SK-N-MC (cell line): Measurements from ENCODE around the gene TTC21A.
A peak's percentile ranks its signal among the peaks of the same experiment; 100 is the strongest.

Source experiments
- DNase-seq: peaks from one replicate; pipeline ENCODE4 v3.0.0-alpha.2; 2011; ENCODE audit warnings: low read depth, low spot score
- H3K27ac ChIP-seq: fragments of 200-600 bp; sonication (generic); 2 replicates; pipeline ENCODE4 v1.5.1; 2016; ENCODE audit warnings: mixed run types
- H3K36me3 ChIP-seq: fragments of 200-600 bp; sonication (generic); 2 replicates; pipeline ENCODE4 v1.6.1; 2017; ENCODE audit warnings: antibody characterized with exemption, low read length, mixed read lengths; ENCODE audit not compliant: insufficient read depth
- H3K4me3 ChIP-seq: fragments of 200-600 bp; sonication (generic); 2 replicates; pipeline ENCODE4 v1.5.1; 2016
- H3K9ac ChIP-seq: fragments of 200-600 bp; sonication (generic); 2 replicates; pipeline ENCODE4 v1.8.0; 2017; ENCODE audit warnings: mixed run types, mixed read lengths; ENCODE audit not compliant: insufficient read length
- H3K9me3 ChIP-seq: fragments of 200-600 bp; sonication (generic); 2 replicates; pipeline ENCODE4 v1.6.1; 2017; ENCODE audit warnings: low read depth, mild to moderate bottlenecking, antibody characterized with exemption, low read length, moderate library complexity, mixed read lengths
- EZH2 ChIP-seq: fragments of 200-600 bp; sonication (generic); IDR thresholded peaks from one replicate; pipeline ENCODE4 v1.6.1; 2017; ENCODE audit warnings: antibody characterized with exemption
- FOXP2 ChIP-seq: optimal IDR thresholded peaks from 2 replicates; pipeline ENCODE3; 2011; ENCODE audit warnings: mild to moderate bottlenecking, moderate library complexity; ENCODE audit not compliant: insufficient read depth; ENCODE audit errors: extremely low read length, control extremely low read depth
- POLR2AphosphoS5 ChIP-seq: IDR thresholded peaks from 2 replicates; pipeline ENCODE4 v1.6.1; 2012; ENCODE audit warnings: mild to moderate bottlenecking, low read depth, low read length, borderline replicate concordance

Gene TTC21A

GRCh38 chr3:39108200-39108710, 775 bp downstream of the TTC21A start:
- Histone ChIP-seq H3K36me3 (no peaks in the 10 kb centered on the region), H3K4me3 (peak overlapping the region; percentile 79), H3K9me3 (no peaks in the 10 kb centered on the region), H3K27ac (no peak overlapping the region), H3K9ac (no peak overlapping the region)
- no peak for TF ChIP-seq EZH2
- no peak for TF ChIP-seq FOXP2
- TF ChIP-seq POLR2AphosphoS5, result no peak
- DNase-seq, result no peak

GRCh38 chr3:39109086-39109485, 1.6 kb downstream of the TTC21A start:
- no peak for TF ChIP-seq EZH2
- TF ChIP-seq POLR2AphosphoS5, result no peak
- TF ChIP-seq FOXP2, result no peak
- no peak overlapping the region for H3K27ac ChIP-seq
- no peak for DNase-seq
- no peak overlapping the region for H3K4me3 ChIP-seq
- no peak overlapping the region for H3K9ac ChIP-seq
- H3K36me3 ChIP-seq, result no peaks in the 10 kb centered on the region
- no peaks in the 10 kb centered on the region for H3K9me3 ChIP-seq

GRCh38 chr3:39110041-39110639, 2.7 kb downstream of the TTC21A start:
- DNase-seq, result no peak
- Histone ChIP-seq H3K36me3 (no peaks in the 10 kb centered on the region), H3K27ac (no peak overlapping the region)

GRCh38 chr3:39112113-39112512, 4.6 kb downstream of the TTC21A start:
- no peak overlapping the region for H3K9ac ChIP-seq
- H3K27ac ChIP-seq, result no peak overlapping the region
- H3K4me3 ChIP-seq, result no peak overlapping the region
- TF ChIP-seq EZH2 (no peak), FOXP2 (no peak), POLR2AphosphoS5 (no peak)
- H3K9me3 ChIP-seq, result no peaks in the 10 kb centered on the region
- H3K36me3 ChIP-seq, result no peaks in the 10 kb centered on the region
- no peak for DNase-seq

More at GRCh38 chr3:39110041-39110639, 2.7 kb downstream of the TTC21A start:
- Histone ChIP-seq H3K9me3 (no peaks in the 10 kb centered on the region), H3K9ac (no peak overlapping the region), H3K4me3 (no peak overlapping the region)
- no peak for TF ChIP-seq EZH2
- no peak for TF ChIP-seq FOXP2
- no peak for TF ChIP-seq POLR2AphosphoS5

GRCh38 chr3:39112535-39112934, 5.1 kb downstream of the TTC21A start:
- Histone ChIP-seq H3K9ac (no peak overlapping the region), H3K4me3 (no peak overlapping the region), H3K36me3 (no peaks in the 10 kb centered on the region), H3K9me3 (no peaks in the 10 kb centered on the region), H3K27ac (no peak overlapping the region)
- TF ChIP-seq EZH2 (no peak), POLR2AphosphoS5 (no peak), FOXP2 (no peak)
- no peak for DNase-seq

GRCh38 chr3:39113291-39113690, 5.8 kb downstream of the TTC21A start:
- no peak overlapping the region for H3K9ac ChIP-seq
- H3K27ac ChIP-seq, result no peak overlapping the region
- H3K4me3 ChIP-seq, result no peak overlapping the region
- TF ChIP-seq POLR2AphosphoS5 (no peak), EZH2 (no peak), FOXP2 (no peak)
- no peaks in the 10 kb centered on the region for H3K9me3 ChIP-seq
- DNase-seq, result no peak
- no peaks in the 10 kb centered on the region for H3K36me3 ChIP-seq

- no peak for DNase-seq
- H3K4me3 ChIP-seq, result no peak overlapping the region
- no peak for TF ChIP-seq EZH2
- no peaks in the 10 kb centered on the region for H3K36me3 ChIP-seq
- H3K27ac ChIP-seq, result no peak overlapping the region
- H3K9ac ChIP-seq, result no peak overlapping the region
- H3K9me3 ChIP-seq, result no peaks in the 10 kb centered on the region
Measured at GRCh38 chr3:39114456-39114855, 7.0 kb downstream of the TTC21A start.

GRCh38 chr3:39115870-39116269, 8.4 kb downstream of the TTC21A start:
- no peak overlapping the region for H3K27ac ChIP-seq
- no peak overlapping the region for H3K9ac ChIP-seq
- no peaks in the 10 kb centered on the region for H3K36me3 ChIP-seq
- TF ChIP-seq POLR2AphosphoS5, result no peak
- TF ChIP-seq EZH2, result no peak
- TF ChIP-seq FOXP2, result no peak
- no peaks in the 10 kb centered on the region for H3K9me3 ChIP-seq
- no peak for DNase-seq
- no peak overlapping the region for H3K4me3 ChIP-seq

GRCh38 chr3:39118079-39118478, 10.6 kb downstream of the TTC21A start:
- no peaks in the 10 kb centered on the region for H3K9me3 ChIP-seq
- H3K4me3 ChIP-seq, result no peak overlapping the region
- no peak overlapping the region for H3K27ac ChIP-seq
- DNase-seq, result no peak
- H3K36me3 ChIP-seq, result no peaks in the 10 kb centered on the region
- no peak overlapping the region for H3K9ac ChIP-seq
- TF ChIP-seq FOXP2 (no peak), EZH2 (no peak), POLR2AphosphoS5 (no peak)
